Ovary (tissue), 9 donors: Measurements from ENCODE around the gene RNASE3. TPM values are rescaled to one million over a fixed set of nuclear protein-coding genes. Genes with fewer than 3 reads are reported as not detected.

Source experiments
- DNase-seq, 5 donors: peaks; one replicate each; pipeline ENCODE4 v3.0.0-alpha.2; 2019 to 2020
- H3K27ac ChIP-seq, 2 donors: fragments of 200-600 bp; one replicate each; pipeline versions ENCODE4 v1.5.1 to v1.8.0; 2019 to 2022
- H3K27me3 ChIP-seq: fragments of 200-600 bp; one replicate; pipeline ENCODE4 v1.8.0; 2022
- H3K36me3 ChIP-seq: fragments of 200-600 bp; sonication (generic); one replicate; pipeline ENCODE4 v1.5.1; 2019
- H3K4me1 ChIP-seq: one replicate; pipeline ENCODE4 v1.8.1; 2013; ENCODE audit warnings: mild to moderate bottlenecking, moderate library complexity; ENCODE audit not compliant: insufficient read depth
- H3K4me3 ChIP-seq: fragments of 200-600 bp; sonication (generic); one replicate; pipeline ENCODE4 v1.5.1; 2017
- H3K9me3 ChIP-seq, 2 donors: fragments of 200-600 bp in 1 of 2; sonication (generic) in 1 of 2; one replicate each; pipeline versions ENCODE4 v1.5.1 to v1.8.1; 2013 to 2019; ENCODE audit warnings: mild to moderate bottlenecking in 1 of 2, moderate library complexity in 1 of 2
- CTCF ChIP-seq, 3 donors: fragments of 450-650 bp in 2 of 3; fragments of 200-600 bp in 1 of 3; IDR thresholded peaks; one replicate each; pipeline versions ENCODE4 v1.5.1 to v1.8.0; 2016 to 2022; ENCODE audit warnings: antibody characterized with exemption in 3 of 3, mild to moderate bottlenecking in 1 of 3
- EP300 ChIP-seq: sonication (generic); formaldehyde crosslinking; IDR thresholded peaks from one replicate; pipeline ENCODE4 v1.6.1; 2017; ENCODE audit warnings: antibody characterized with exemption
- POLR2A ChIP-seq: fragments of 450-650 bp; IDR thresholded peaks from one replicate; pipeline ENCODE4 v1.6.1; 2017; ENCODE audit warnings: antibody characterized with exemption, mild to moderate bottlenecking, moderate library complexity
- WGBS, 3 donors: extraction: QIAGEN DNeasy Blood & Tissue Kit in 1 of 3; methylation state at CpG; one replicate each; pipeline versions ENCODE4 v1.1.5 to v1.1.7; 2013 to 2017; 5-methylcytosine and 5-hydroxymethylcytosine counted together
- intact Hi-C, 4 donors: fragments of 100-400 bp; cut with DNase I; formaldehyde crosslinking; loops; one replicate each; pipeline versions ENCODE4 v1.11.0 to v1.15.1; 2022 to 2023
- polyA plus RNA-seq, 2 donors: library from polyadenylated mRNA; stranded (reverse); fragments of 200-250 nt in 1 of 2; fragments of 350-450 nt in 1 of 2; fragmentation: Illumina TruSeq in 1 of 2; extraction: RNeasy Lipid Tissue Mini Kit (QIAGEN cat#74804) in 1 of 2; gene quantifications; one replicate each; pipeline ENCODE4 v1.2.3, GENCODE V29; 2013 to 2014
- total RNA-seq, 7 donors: library from RNA; depleted of rRNA in 2 of 7; stranded (reverse); fragments of >200 nt in 2 of 7; fragmentation: NEBNext Ultra II Directional in 3 of 7; extraction: Animal tissue kit (Norgen Biotek cat#: 25700) in 3 of 7; gene quantifications; one replicate each; pipeline versions ENCODE4 v1.1.0 to v1.2.4, GENCODE V29; 2016 to 2023
- donor health status: DM: no; HTN: no; CAD: no; lungs with moderate emphysema.
- donor health status: DM: no; HTN: no; CAD: no.
- donor health status: Bipolar disorder and iron deficiency.
- donor health status: DM: yes; HTN: yes; CAD: no.
- donor health status: DM: no; HTN: no; CAD: no.
- donor health status: DM: yes; HTN: yes; CAD: no.

RNASE3 gene
- total and polyA plus RNA-seq, 9 donors: 0.24 TPM; not detected in 8

GRCh38 chr14:20853042-20853441 lies 38.1 kb upstream of the RNASE3 start:
- WGBS, 3 donors: 52 to 69% (median 54%) methylated on average over 4 of the region's 4 CpGs
- Histone ChIP-seq H3K9me3 (no peaks in the 10 kb centered on the region), H3K27ac (no peak overlapping the region), H3K27me3 (no peaks in the 10 kb centered on the region), H3K36me3 (no peaks in the 10 kb centered on the region), H3K4me1 (no peaks in the 10 kb centered on the region), H3K4me3 (no peak overlapping the region)
- no peak for DNase-seq
- intact Hi-C loops: loop anchor here in 3 of 4 donors (10.0 kb wide), 4 partner anchors 122 to 252 kb away; partner anchors contain the start of gene TMEM253 (in 1 of the 3)
- TF ChIP-seq POLR2A (no peak), CTCF (IDR thresholded peaks at IDR 0.05) (no peak), EP300 (no peak)

DNA sequence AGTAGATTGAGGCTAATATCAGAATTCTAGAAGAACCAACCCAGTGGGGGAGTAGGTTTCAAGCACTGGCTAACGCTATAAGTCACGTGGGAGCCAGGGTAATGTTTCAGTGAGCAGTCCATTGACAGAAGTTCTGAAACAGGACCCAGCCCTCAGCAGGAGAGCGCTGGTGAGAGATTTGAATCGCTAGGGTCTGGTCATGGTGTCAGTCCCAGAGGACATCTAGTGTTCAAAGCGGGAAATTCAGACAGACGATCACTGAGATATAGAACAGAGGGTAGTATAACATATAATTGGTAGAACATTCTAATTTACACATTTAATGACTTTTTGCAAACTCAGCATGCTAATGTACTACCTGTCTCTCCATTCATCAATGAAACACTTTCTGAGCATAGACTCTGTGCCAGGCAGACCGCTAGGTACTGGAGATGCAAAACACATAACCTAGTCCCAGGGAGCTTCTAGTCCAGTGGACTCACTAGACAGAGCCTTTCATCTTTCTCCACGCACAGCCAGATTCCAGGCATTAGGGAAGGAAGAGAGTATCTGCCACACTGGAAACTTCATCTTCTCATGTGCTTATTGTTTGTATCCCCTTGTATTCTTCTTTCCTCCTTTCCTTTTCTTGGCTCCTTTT lies 35.4 kb upstream of the RNASE3 start:
- Histone ChIP-seq H3K9me3 (no peaks in the 10 kb centered on the region), H3K4me1 (no peaks in the 10 kb centered on the region), H3K36me3 (no peaks in the 10 kb centered on the region), H3K27ac (no peak overlapping the region), H3K27me3 (no peaks in the 10 kb centered on the region), H3K4me3 (no peak overlapping the region)
- DNase-seq: peak in 4 of 5 donors; percentile 21 to 39 (median 30)
- WGBS, 3 donors: 7 to 12% (median 11%) methylated on average over 8 of the region's 8 CpGs
- intact Hi-C loops: loop anchor here in 3 of 4 donors (5.0 to 10.0 kb wide), 5 partner anchors 117 to 249 kb away; partner anchors contain the start of gene TMEM253 (in 1 of the 3)
- TF ChIP-seq CTCF (IDR thresholded peaks at IDR 0.05) (peak in 2 of 3 donors; percentile 36 to 45), EP300 (no peak), POLR2A (no peak)

- no peak for DNase-seq
- Histone ChIP-seq H3K4me3 (no peak overlapping the region), H3K9me3 (no peaks in the 10 kb centered on the region), H3K27me3 (no peaks in the 10 kb centered on the region), H3K36me3 (no peaks in the 10 kb centered on the region), H3K4me1 (no peaks in the 10 kb centered on the region), H3K27ac (no peak overlapping the region)
- intact Hi-C loops: loop anchor here in 3 of 4 donors (5.0 to 10.0 kb wide), 5 partner anchors 115 to 248 kb away; partner anchors contain the start of gene TMEM253 (in 1 of the 3)
- no peak for TF ChIP-seq POLR2A
- TF ChIP-seq CTCF (IDR thresholded peaks at IDR 0.05): no peak
- TF ChIP-seq EP300: no peak
Observed at GRCh38 chr14:20857207-20857606, 34.0 kb upstream of the RNASE3 start.

DNA sequence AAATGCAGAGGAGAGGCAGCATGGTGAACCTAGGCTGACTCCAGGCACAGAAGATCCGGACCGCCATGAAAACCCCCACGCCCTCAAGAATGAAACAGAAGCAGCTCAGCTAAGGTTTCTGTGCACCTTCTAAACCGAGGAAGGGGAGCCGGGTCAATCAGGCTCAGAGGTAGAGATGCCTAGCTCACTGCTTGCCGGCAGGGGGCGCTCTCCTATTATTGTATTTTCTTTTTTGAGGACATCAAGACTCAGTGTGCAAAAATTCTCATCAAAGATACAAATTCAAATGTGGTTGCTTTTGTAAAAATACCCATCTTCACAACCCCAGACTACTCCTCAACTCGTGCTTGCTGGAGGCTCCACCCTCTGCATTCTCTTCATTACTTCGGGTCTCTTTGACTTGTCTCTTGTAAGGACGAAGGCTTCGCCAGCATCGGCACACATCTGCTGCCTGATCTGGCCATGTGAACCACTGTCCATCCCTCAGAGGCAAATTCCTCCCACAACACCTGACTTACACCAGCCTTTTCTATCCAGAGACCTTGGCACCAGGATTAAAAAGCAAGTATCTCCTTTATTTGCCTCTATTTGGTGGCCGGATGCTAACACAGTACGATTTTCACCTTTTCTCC lies 33.4 kb upstream of the RNASE3 start:
- no peaks in the 10 kb centered on the region for H3K9me3 ChIP-seq
- no peak for TF ChIP-seq POLR2A
- TF ChIP-seq CTCF (IDR thresholded peaks at IDR 0.05): peak; percentile 57 to 73 (median 58)
- no peaks in the 10 kb centered on the region for H3K36me3 ChIP-seq
- intact Hi-C loops: loop anchor here in 3 of 4 donors (5.0 to 10.0 kb wide), 5 partner anchors 115 to 247 kb away; partner anchors contain the start of gene TMEM253 (in 1 of the 3)
- H3K4me3 ChIP-seq: no peak overlapping the region
- DNase-seq: peak; percentile 55 to 78 (median 74)
- 11 to 16% (median 15%) methylated on average over 14 of the region's 14 CpGs for WGBS, 3 donors
- no peaks in the 10 kb centered on the region for H3K27me3 ChIP-seq
- no peak overlapping the region for H3K27ac ChIP-seq
- no peaks in the 10 kb centered on the region for H3K4me1 ChIP-seq
